HepG2 (cell line): ENCODE measurements around the gene OLR1. TPM values are rescaled to one million over a fixed set of nuclear protein-coding genes. Genes with fewer than 3 reads are reported as not detected.

Source experiments
- ATAC-seq: fragments of 200-7000 bp; cut with Tn5 transposase; 3 replicates; pipeline ENCODE4 v1.9.1; 2020; ENCODE audit warnings: mild to moderate bottlenecking, moderate library complexity
- BruUV-seq: library from RNA; stranded (reverse); fragments of 400-500 nt; replicated peaks from 2 replicates; lab custom pipeline; 2021; lab: Mats Ljungman, UMichigan
- CTCF ChIA-PET: fragments of 300-600 bp; formaldehyde crosslinking; extraction: SDS; loops from one replicate; lab custom pipeline; 2021; ENCODE audit warnings: low total read pairs, inconsistent platforms, low intra/inter-chr PET ratio; lab: Yijun Ruan, JAX
- POLR2A ChIA-PET: fragments of 350-600 bp; sonication (Branson Sonifier 250); formaldehyde crosslinking; loops from one replicate; lab custom pipeline; 2020; ENCODE audit warnings: antibody characterized with exemption, inconsistent platforms; lab: Yijun Ruan, JAX
- DNase-seq: peaks from one replicate; pipeline ENCODE4 v3.0.0-alpha.2; 2015; ENCODE audit warnings: low spot score
- FAIRE-seq: peaks from 3 replicates; lab custom pipeline; 2011; peaks lifted over from hg19 to GRCh38; lab: Jason Lieb, UNC
- H2AFZ ChIP-seq: one replicate; pipeline ENCODE4 v1.6.1; 2011; ENCODE audit warnings: low read length, inconsistent platforms
- H3K27ac ChIP-seq: fragments of 300-600 bp; 3 replicates; pipeline ENCODE4 v1.8.0; 2011; ENCODE audit warnings: mixed run types, mild to moderate bottlenecking, mixed read lengths, low read length, inconsistent platforms; ENCODE audit not compliant: insufficient read depth; ENCODE audit errors: extremely low read length
- H3K27me3 ChIP-seq, 2 experiments: fragments of 200-600 bp in 1 of 2; 2 replicates in 1 of 2; 3 replicates in 1 of 2; pipeline versions ENCODE4 v1.6.0 to v1.8.0; 2011; ENCODE audit warnings: low read length in 2 of 2, mild to moderate bottlenecking in 2 of 2, moderate library complexity in 2 of 2, inconsistent platforms in 1 of 2; ENCODE audit not compliant: insufficient read depth in 2 of 2, control insufficient read depth in 1 of 2
- H3K36me3 ChIP-seq, 2 experiments: fragments of 200-600 bp in 1 of 2; replicated peaks in 1 of 2; 2 replicates in 1 of 2; 3 replicates in 1 of 2; pipeline versions ENCODE4 v1.5.1 to v1.8.0; 2011; ENCODE audit warnings: low read length in 2 of 2, inconsistent platforms in 1 of 2; ENCODE audit not compliant: insufficient read depth in 2 of 2, control insufficient read depth in 1 of 2
- H3K4me1 ChIP-seq: 2 replicates; pipeline ENCODE4 v1.5.1; 2012; ENCODE audit warnings: low read length, inconsistent platforms; ENCODE audit not compliant: insufficient read depth
- H3K4me2 ChIP-seq: 2 replicates; pipeline ENCODE4 v1.6.0; 2011; ENCODE audit warnings: low read depth, low read length, inconsistent platforms
- H3K4me3 ChIP-seq, 3 experiments: fragments of 200-600 bp in 1 of 3; sonication (generic), shearing (Covaris generic) in 1 of 3; replicated peaks in 1 of 3; 2 replicates each; pipeline ENCODE4 v1.5.1; 2011 to 2016; ENCODE audit warnings: low read length in 3 of 3, inconsistent platforms in 2 of 3, low read depth in 2 of 3, mild to moderate bottlenecking in 2 of 3, control low read depth in 1 of 3, mixed read lengths in 1 of 3; ENCODE audit not compliant: insufficient read depth in 1 of 3
- H3K79me2 ChIP-seq: one replicate; pipeline ENCODE4 v1.6.1; 2011; ENCODE audit warnings: low read length, inconsistent platforms; ENCODE audit not compliant: insufficient read depth
- H3K9ac ChIP-seq: 2 replicates; pipeline ENCODE4 v1.6.0; 2011; ENCODE audit warnings: mild to moderate bottlenecking, low read depth, low read length, inconsistent platforms; ENCODE audit not compliant: insufficient read depth
- H3K9me3 ChIP-seq: 2 replicates; pipeline ENCODE4 v1.5.1; 2012; ENCODE audit warnings: mild to moderate bottlenecking, low read length
- H4K20me1 ChIP-seq: 2 replicates; pipeline ENCODE4 v1.6.0; 2011; ENCODE audit warnings: inconsistent platforms, mild to moderate bottlenecking, low read length, moderate library complexity; ENCODE audit not compliant: insufficient read depth
- ARID4A ChIP-seq: sonication (generic); formaldehyde crosslinking; IDR thresholded peaks from 2 replicates; pipeline ENCODE4 v1.5.0; 2020; ENCODE audit warnings: mild to moderate bottlenecking, missing genetic modification reagents, borderline replicate concordance
- CEBPB ChIP-seq: IDR thresholded peaks from 2 replicates; pipeline ENCODE4 v1.6.1; 2011; ENCODE audit warnings: low read depth, low read length, improper control_type of control experiment, borderline replicate concordance
- FOSL2 ChIP-seq: sonication (generic); formaldehyde crosslinking; IDR thresholded peaks from 2 replicates; pipeline ENCODE4 v1.4.0; 2020; ENCODE audit warnings: missing genetic modification reagents
- HES4 ChIP-seq: sonication (generic); formaldehyde crosslinking; IDR thresholded peaks from 2 replicates; pipeline ENCODE4 v1.9.0; 2021; ENCODE audit warnings: mild to moderate bottlenecking, missing genetic modification reagents, borderline replicate concordance
- ZGPAT ChIP-seq: IDR thresholded peaks from 2 replicates; pipeline ENCODE4 v1.6.1; 2016; ENCODE audit warnings: mild to moderate bottlenecking
- ZNF563 ChIP-seq: sonication (generic); formaldehyde crosslinking; IDR thresholded peaks from 2 replicates; pipeline ENCODE4 v1.8.0; 2022; ENCODE audit warnings: mild to moderate bottlenecking, moderate library complexity, missing genetic modification reagents
- ZNF646 ChIP-seq: sonication (generic); formaldehyde crosslinking; IDR thresholded peaks from 2 replicates; pipeline ENCODE4 v1.9.0; 2021; ENCODE audit warnings: mild to moderate bottlenecking, missing genetic modification reagents
- ZNF761 ChIP-seq: sonication (generic); formaldehyde crosslinking; conservative IDR thresholded peaks from 2 replicates; pipeline ENCODE4 v1.4.0; 2020; ENCODE audit warnings: mild to moderate bottlenecking, missing genetic modification reagents
- WGBS: methylation state at CpG from one replicate; pipeline ENCODE4 v1.1.6; 2017; ENCODE audit warnings: low lambda C conversion rate; 5-methylcytosine and 5-hydroxymethylcytosine counted together
- in situ Hi-C: cut with HindIII; loops from 2 replicates; pipeline ENCODE4 v1.10.0; 2017; ENCODE audit warnings: low pct_unique_long_range_greater_than_20kb; ENCODE audit not compliant: extremely low pct_ligation_motif_present
- intact Hi-C: fragments of 100-400 bp; cut with micrococcal nuclease; formaldehyde crosslinking; loops from one replicate; pipeline ENCODE4 v1.10.0; 2022; ENCODE audit not compliant: unreplicated experiment
- polyA plus RNA-seq, 8 experiments: library from polyadenylated mRNA; depleted of rRNA in 3 of 8; stranded (reverse) in 7 of 8; unstranded in 1 of 8; fragments of >200 nt; fragmentation: Illumina TruSeq in 4 of 8; extraction: Trizol in 4 of 8; gene quantifications; 2 replicates each; pipeline versions ENCODE4 v1.2.1 to v1.2.3, GENCODE V29; 2011 to 2016; ENCODE audit warnings: low read depth in 4 of 8, missing spikeins in 1 of 8, mixed read lengths in 1 of 8; ENCODE audit not compliant: insufficient read depth in 1 of 8
- total RNA-seq, 5 experiments: library from RNA; depleted of rRNA; stranded (reverse); fragments of >200 nt; fragmentation: Illumina TruSeq; extraction: Trizol; gene quantifications; 2 replicates each; pipeline ENCODE4 v1.2.3, GENCODE V29; 2016; ENCODE audit warnings: low read depth in 1 of 5
- TF ChIP-seq, protein P1 (sequence below): sonication (generic); formaldehyde crosslinking; IDR thresholded peaks from 2 replicates; pipeline ENCODE4 v1.5.1; 2020; ENCODE audit warnings: missing genetic modification reagents, mild to moderate bottlenecking, borderline replicate concordance

OLR1 gene
- total and polyA plus RNA-seq, 2 of the 13 experiments (the other 11 are each of a cell fraction or from before 2014, with no cell fraction given), result not detected

GRCh38 chr12:10197879-10198278, 25.9 kb upstream of the OLR1 start (continued):
- TF ChIP-seq ARID4A (CRISPR knock-in tag), result no peak

DNA sequence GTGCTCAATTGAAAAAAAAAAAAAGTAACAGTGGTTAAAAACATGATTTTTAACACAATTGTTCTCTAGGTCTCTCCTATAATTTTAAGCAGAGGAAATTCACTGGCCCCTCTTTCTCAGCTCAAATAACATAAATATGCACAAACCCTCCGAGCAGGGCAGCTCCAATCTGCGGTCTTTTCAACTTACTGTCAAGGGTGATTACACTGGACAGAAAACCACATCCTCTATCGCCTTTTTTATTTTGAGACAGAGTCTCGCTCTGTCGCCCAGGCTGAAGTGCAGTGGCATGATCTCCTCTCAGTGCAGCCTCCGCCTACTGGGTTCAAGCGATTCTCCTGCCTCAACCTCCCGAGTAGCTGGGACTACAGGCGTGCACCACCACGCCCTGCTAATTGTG, 24.3 kb upstream of the OLR1 start:
- CTCF ChIA-PET, result no interaction called here
- POLR2A ChIA-PET, result no interaction called here
- no peaks in the 10 kb centered on the region for H3K36me3 ChIP-seq
- TF ChIP-seq HES4 (CRISPR knock-in tag), result no peak
- TF ChIP-seq ZNF761, result no peak
- no peak for TF ChIP-seq CEBPB
- no peak for TF ChIP-seq FOSL2
- no peak for TF ChIP-seq ZNF646 (CRISPR knock-in tag)
- TF ChIP-seq ZNF563 (CRISPR knock-in tag), result no peak
- no peak for TF ChIP-seq ZGPAT
- TF ChIP-seq, protein P1, sequence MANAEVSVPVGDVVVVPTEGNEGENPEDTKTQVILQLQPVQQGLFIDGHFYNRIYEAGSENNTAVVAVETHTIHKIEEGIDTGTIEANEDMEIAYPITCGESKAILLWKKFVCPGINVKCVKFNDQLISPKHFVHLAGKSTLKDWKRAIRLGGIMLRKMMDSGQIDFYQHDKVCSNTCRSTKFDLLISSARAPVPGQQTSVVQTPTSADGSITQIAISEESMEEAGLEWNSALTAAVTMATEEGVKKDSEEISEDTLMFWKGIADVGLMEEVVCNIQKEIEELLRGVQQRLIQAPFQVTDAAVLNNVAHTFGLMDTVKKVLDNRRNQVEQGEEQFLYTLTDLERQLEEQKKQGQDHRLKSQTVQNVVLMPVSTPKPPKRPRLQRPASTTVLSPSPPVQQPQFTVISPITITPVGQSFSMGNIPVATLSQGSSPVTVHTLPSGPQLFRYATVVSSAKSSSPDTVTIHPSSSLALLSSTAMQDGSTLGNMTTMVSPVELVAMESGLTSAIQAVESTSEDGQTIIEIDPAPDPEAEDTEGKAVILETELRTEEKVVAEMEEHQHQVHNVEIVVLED, result no peak

More for the DNA sequence above, 24.3 kb upstream of the OLR1 start:
- Histone ChIP-seq H3K9me3 (no peaks in the 10 kb centered on the region), H2AFZ (no peak overlapping the region), H3K79me2 (no peaks in the 10 kb centered on the region), H3K4me2 (no peak overlapping the region), H3K4me3 (no peak overlapping the region), H3K4me1 (no peaks in the 10 kb centered on the region), H4K20me1 (no peaks in the 10 kb centered on the region), H3K9ac (no peak overlapping the region), H3K27me3 (no peaks in the 10 kb centered on the region; a peak in 3 of 5 replicates), H3K27ac (no peak overlapping the region)
- no peak for DNase-seq
- in situ Hi-C loops, result no loop called here
- FAIRE-seq, result no peak
- no peak for ATAC-seq
- intact Hi-C loops, result no loop called here
- no TSS peak for BruUV-seq
- 42% methylated on average over 8 of the region's 10 CpGs for WGBS
